ENCODE measurements around the gene APOD.
"Not testable (repeated sequence)": the region's sequence is repeated elsewhere in the genome, so short reads cannot be mapped to it uniquely, and the experiment has no call there.

- not testable (repeated sequence) for TF ChIP-seq EZH2 (IDR thresholded peaks at IDR 0.05); FOXP2 (optimal IDR thresholded peaks at IDR 0.05; ENCODE audit: control extremely low read depth, extremely low read length, insufficient read depth); POLR2AphosphoS5 (IDR thresholded peaks at IDR 0.05; ENCODE audit: borderline replicate concordance, low read depth, low read length)
Measured at GRCh38 chr3:195615952-195616537, 32.3 kb upstream of the APOD start.

Measured in SK-N-MC (cell line).